Stimulated activated effector memory CD8-positive, alpha-beta T cell treated with anti-CD3 and anti-CD28 coated beads, Interleukin-12 subunit alpha, Interleukin-12 subunit beta, amount 100 ng/mL, for 72 hours (primary cell): ENCODE measurements around the gene COMT.
"Not testable (repeated sequence)": the region's sequence is repeated elsewhere in the genome, so short reads cannot be mapped to it uniquely, and the experiment has no call there.

Experiments
- ATAC-seq: fragments of 150-1000 bp; cut with Tn5 transposase; 2 replicates; pipeline ENCODE4 v1.10.0; 2021
- DNase-seq, 2 donors: peaks; one replicate each; pipeline ENCODE4 v3.0.0; 2021 to 2022; ENCODE audit warnings: low spot score in 2 of 2
- H3K27ac Mint-ChIP-seq: one replicate; pipeline ENCODE4 v1.8.0; 2022; ENCODE audit warnings: mild to moderate bottlenecking, mixed read lengths
- H3K36me3 Mint-ChIP-seq: one replicate; pipeline ENCODE4 v1.8.0; 2022; ENCODE audit warnings: mild to moderate bottlenecking, mixed read lengths
- H3K4me1 Mint-ChIP-seq: one replicate; pipeline ENCODE4 v1.8.0; 2022; ENCODE audit warnings: mixed read lengths
- H3K4me3 Mint-ChIP-seq: one replicate; pipeline ENCODE4 v1.8.0; 2022; ENCODE audit warnings: mild to moderate bottlenecking, mixed read lengths
- H3K9me3 Mint-ChIP-seq: one replicate; pipeline ENCODE4 v1.8.0; 2022; ENCODE audit warnings: mixed read lengths

The COMT gene

GRCh38 chr22:19916941-19917340 is 24.6 kb upstream of the COMT start:
- H3K4me3 Mint-ChIP-seq = no peak overlapping the region
- no peaks in the 10 kb centered on the region for H3K9me3 Mint-ChIP-seq
- peaks cover 34% of the 10 kb centered on the region for H3K36me3 Mint-ChIP-seq
- no peak overlapping the region for H3K27ac Mint-ChIP-seq
- DNase-seq (no peak), ATAC-seq (no peak)
- peaks cover 4% of the 10 kb centered on the region for H3K4me1 Mint-ChIP-seq

GRCh38 chr22:19917389-19918138 is 24.0 kb upstream of the COMT start:
- Mint-ChIP-seq H3K27ac (no peak overlapping the region), H3K4me3 (no peak overlapping the region), H3K9me3 (no peaks in the 10 kb centered on the region), H3K4me1 (peaks cover 4% of the 10 kb centered on the region), H3K36me3 (peaks cover 34% of the 10 kb centered on the region)
- ATAC-seq (no peak), DNase-seq (no peak)

- DNase-seq (no peak), ATAC-seq (no peak)
- Mint-ChIP-seq H3K9me3 (no peaks in the 10 kb centered on the region), H3K36me3 (peaks cover 33% of the 10 kb centered on the region), H3K4me1 (peaks cover 4% of the 10 kb centered on the region), H3K27ac (no peak overlapping the region), H3K4me3 (no peak overlapping the region)
Observed at GRCh38 chr22:19918332-19919106, 23.1 kb upstream of the COMT start.

GRCh38 chr22:19919701-19920363 is 21.7 kb upstream of the COMT start:
- ATAC-seq = no peak

GRCh38 chr22:19921544-19922081 is 20.0 kb upstream of the COMT start:
- no peak for ATAC-seq
- no peak for DNase-seq
- Mint-ChIP-seq H3K9me3 (no peaks in the 10 kb centered on the region), H3K4me3 (no peak overlapping the region), H3K27ac (no peak overlapping the region), H3K4me1 (peaks cover 4% of the 10 kb centered on the region), H3K36me3 (peaks cover 6% of the 10 kb centered on the region)

More at GRCh38 chr22:19919701-19920363, 21.7 kb upstream of the COMT start:
- no peak overlapping the region for H3K4me3 Mint-ChIP-seq
- H3K36me3 Mint-ChIP-seq = peaks cover 20% of the 10 kb centered on the region
- peaks cover 4% of the 10 kb centered on the region for H3K4me1 Mint-ChIP-seq
- DNase-seq = no peak
- H3K27ac Mint-ChIP-seq = no peak overlapping the region
- no peaks in the 10 kb centered on the region for H3K9me3 Mint-ChIP-seq

GRCh38 chr22:19923914-19924513 is 17.6 kb upstream of the COMT start:
- Mint-ChIP-seq H3K4me1 (peaks cover 4% of the 10 kb centered on the region), H3K9me3 (no peaks in the 10 kb centered on the region), H3K4me3 (no peak overlapping the region), H3K36me3 (peaks cover 6% of the 10 kb centered on the region), H3K27ac (no peak overlapping the region)
- DNase-seq = no peak
- ATAC-seq = no peak

GRCh38 chr22:19926028-19926427 is 15.5 kb upstream of the COMT start:
- H3K9me3 Mint-ChIP-seq, H3K36me3 Mint-ChIP-seq, DNase-seq, H3K4me3 Mint-ChIP-seq, ATAC-seq, H3K27ac Mint-ChIP-seq: not testable (repeated sequence)
- H3K4me1 Mint-ChIP-seq = peaks cover 10% of the 10 kb centered on the region

- Mint-ChIP-seq H3K4me1 (peaks cover 6% of the 10 kb centered on the region), H3K27ac (no peak overlapping the region), H3K36me3 (peaks cover 6% of the 10 kb centered on the region), H3K9me3 (no peaks in the 10 kb centered on the region), H3K4me3 (no peak overlapping the region)
- ATAC-seq (no peak), DNase-seq (no peak)
Observed at GRCh38 chr22:19927696-19928095, 13.9 kb upstream of the COMT start.

GRCh38 chr22:19928207-19928606 is 13.4 kb upstream of the COMT start:
- H3K36me3 Mint-ChIP-seq = peaks cover 2% of the 10 kb centered on the region
- peaks cover 6% of the 10 kb centered on the region for H3K4me1 Mint-ChIP-seq
- H3K27ac Mint-ChIP-seq = no peak overlapping the region
- H3K4me3 Mint-ChIP-seq = no peak overlapping the region
- H3K9me3 Mint-ChIP-seq = no peaks in the 10 kb centered on the region
- DNase-seq (no peak), ATAC-seq (no peak)

GRCh38 chr22:19929586-19930550 is 11.7 kb upstream of the COMT start:
- no peak for ATAC-seq

GRCh38 chr22:19930551-19931486 is 10.8 kb upstream of the COMT start:
- ATAC-seq = peak; percentile 74

More at GRCh38 chr22:19929586-19930550, 11.7 kb upstream of the COMT start:
- no peaks in the 10 kb centered on the region for H3K36me3 Mint-ChIP-seq
- no peak overlapping the region for H3K4me3 Mint-ChIP-seq
- DNase-seq = no peak
- peaks cover 11% of the 10 kb centered on the region for H3K4me1 Mint-ChIP-seq
- no peaks in the 10 kb centered on the region for H3K9me3 Mint-ChIP-seq
- H3K27ac Mint-ChIP-seq = no peak overlapping the region

GRCh38 chr22:19931514-19931913 is 10.1 kb upstream of the COMT start:
- Mint-ChIP-seq H3K4me3 (no peak overlapping the region), H3K36me3 (no peaks in the 10 kb centered on the region), H3K9me3 (peaks cover 9% of the 10 kb centered on the region), H3K27ac (no peak overlapping the region), H3K4me1 (peaks cover 11% of the 10 kb centered on the region)
- ATAC-seq = no peak
- no peak for DNase-seq

More at GRCh38 chr22:19930551-19931486, 10.8 kb upstream of the COMT start:
- DNase-seq = no peak
- H3K4me3 Mint-ChIP-seq = no peak overlapping the region
- no peak overlapping the region for H3K27ac Mint-ChIP-seq
- H3K4me1 Mint-ChIP-seq = peaks cover 11% of the 10 kb centered on the region
- no peaks in the 10 kb centered on the region for H3K36me3 Mint-ChIP-seq
- H3K9me3 Mint-ChIP-seq = peaks cover 4% of the 10 kb centered on the region
